Neural progenitor cell (in vitro differentiated cells): ENCODE measurements around the gene TNNC1. TPM values are rescaled to one million over a fixed set of nuclear protein-coding genes. Genes with fewer than 3 reads are reported as not detected.

ENCODE experiments used
- DNase-seq: peaks from one replicate; pipeline ENCODE4 v3.0.0-alpha.2; 2016; ENCODE audit warnings: low spot score
- H2AFZ ChIP-seq: fragments of 200-600 bp; sonication (generic); replicated peaks from 2 replicates; pipeline ENCODE4 v1.6.1; 2016; ENCODE audit warnings: antibody characterized with exemption
- H3F3A ChIP-seq: fragments of 200-600 bp; sonication (generic); 2 replicates; pipeline ENCODE4 v1.6.1; 2016; ENCODE audit warnings: antibody characterized with exemption, low read depth
- H3K27ac ChIP-seq: fragments of 200-600 bp; sonication (generic); 2 replicates; pipeline ENCODE4 v1.5.1; 2016; ENCODE audit warnings: mild to moderate bottlenecking
- H3K27me3 ChIP-seq: fragments of 200-600 bp; sonication (generic); 2 replicates; pipeline ENCODE4 v1.6.1; 2016; ENCODE audit warnings: mild to moderate bottlenecking, moderate library complexity
- H3K36me3 ChIP-seq: fragments of 200-600 bp; sonication (generic); 2 replicates; pipeline ENCODE4 v1.5.1; 2016
- H3K4me1 ChIP-seq: fragments of 200-600 bp; sonication (generic); 2 replicates; pipeline ENCODE4 v1.6.1; 2016; ENCODE audit warnings: mixed run types
- H3K4me2 ChIP-seq: fragments of 200-600 bp; sonication (generic); 2 replicates; pipeline ENCODE4 v1.6.1; 2016
- H3K4me3 ChIP-seq: fragments of 200-600 bp; sonication (generic); 2 replicates; pipeline ENCODE4 v1.5.1; 2016
- H3K79me2 ChIP-seq: fragments of 200-600 bp; sonication (generic); 2 replicates; pipeline ENCODE4 v1.6.1; 2016; ENCODE audit warnings: low read depth
- H3K9ac ChIP-seq: fragments of 200-600 bp; sonication (generic); 2 replicates; pipeline ENCODE4 v1.6.1; 2016
- H3K9me3 ChIP-seq: fragments of 200-600 bp; sonication (generic); 2 replicates; pipeline ENCODE4 v1.5.1; 2016; ENCODE audit warnings: low read depth
- H4K20me1 ChIP-seq: fragments of 200-600 bp; sonication (generic); 2 replicates; pipeline ENCODE4 v1.6.1; 2016; ENCODE audit warnings: low read depth
- H3K27ac Mint-ChIP-seq: 3 replicates; pipeline ENCODE4 v1.8.0; 2021; ENCODE audit warnings: mixed read lengths
- H3K27me3 Mint-ChIP-seq: 2 replicates; pipeline ENCODE4 v1.8.0; 2022; ENCODE audit warnings: low read depth, mild to moderate bottlenecking, inconsistent platforms, moderate library complexity, mixed read lengths; ENCODE audit not compliant: insufficient read depth
- H3K36me3 Mint-ChIP-seq: 3 replicates; pipeline ENCODE4 v1.8.0; 2021; ENCODE audit warnings: mixed read lengths
- H3K4me1 Mint-ChIP-seq: 3 replicates; pipeline ENCODE4 v1.8.0; 2021; ENCODE audit warnings: mixed read lengths
- H3K4me3 Mint-ChIP-seq: 3 replicates; pipeline ENCODE4 v1.8.0; 2021; ENCODE audit warnings: mild to moderate bottlenecking, moderate library complexity, mixed read lengths
- H3K9me3 Mint-ChIP-seq: 3 replicates; pipeline ENCODE4 v1.8.0; 2020; ENCODE audit warnings: mixed read lengths
- CTCF ChIP-seq: fragments of 200-600 bp; sonication (generic); IDR thresholded peaks from 2 replicates; pipeline ENCODE4 v1.5.1; 2017; ENCODE audit warnings: antibody characterized with exemption, mild to moderate bottlenecking
- EZH2 ChIP-seq: fragments of 200-600 bp; sonication (generic); IDR thresholded peaks from 2 replicates; pipeline ENCODE4 v1.6.1; 2017; ENCODE audit warnings: antibody characterized with exemption, mild to moderate bottlenecking, moderate library complexity
- EZH2phosphoT487 ChIP-seq: fragments of 200-600 bp; sonication (generic); IDR thresholded peaks from 2 replicates; pipeline ENCODE4 v1.6.1; 2017; ENCODE audit warnings: antibody characterized with exemption
- total RNA-seq: library from RNA; depleted of rRNA; stranded (reverse); fragments of >200 nt; gene quantifications from 2 replicates; pipeline ENCODE4 v1.2.3, GENCODE V29; 2015; ENCODE audit warnings: low replicate concordance

Gene TNNC1
- total RNA-seq, 1 donor from 2014 or later: 0.67 TPM

DNA sequence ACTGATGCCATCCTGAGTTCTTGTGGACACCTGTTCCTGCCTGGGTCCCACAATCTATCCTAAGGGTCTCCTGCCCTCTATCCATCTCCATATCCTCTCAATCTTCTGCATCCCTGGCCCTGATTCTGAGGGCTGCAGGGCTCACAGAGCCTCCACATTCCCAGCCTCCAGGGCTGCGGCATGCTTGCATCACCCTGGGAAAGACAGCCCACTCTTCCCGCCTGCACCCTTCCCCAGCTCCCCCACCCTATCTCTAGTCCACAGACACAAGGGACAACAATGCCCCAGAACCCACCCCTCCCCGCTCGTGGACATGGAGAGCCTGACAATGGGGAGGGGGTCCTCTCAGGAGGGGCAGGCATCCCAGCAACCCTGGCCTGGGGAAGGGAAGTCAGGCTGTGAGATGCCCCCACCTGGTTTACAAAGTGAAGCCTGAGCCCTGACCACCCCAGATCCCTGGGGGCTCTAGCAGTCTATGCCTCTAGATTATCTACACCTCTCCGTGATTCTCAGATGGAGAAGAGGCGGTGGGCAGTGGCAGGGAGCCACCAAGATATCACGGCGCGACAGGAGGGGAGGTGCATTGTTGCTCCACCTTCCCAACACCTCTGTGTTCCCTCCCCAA, 19.2 kb downstream of the TNNC1 start:
- no peak for DNase-seq
- no peak overlapping the region for H3K4me2 ChIP-seq
- no peak for TF ChIP-seq CTCF
- H3K36me3 ChIP-seq: no peaks in the 10 kb centered on the region
- H4K20me1 ChIP-seq: no peaks in the 10 kb centered on the region
- no peaks in the 10 kb centered on the region for H3K27me3 ChIP-seq
- H3K4me1 Mint-ChIP-seq: peaks cover 31% of the 10 kb centered on the region
- H3K36me3 Mint-ChIP-seq: no peaks in the 10 kb centered on the region
- H3K4me3 ChIP-seq: no peak overlapping the region
- H2AFZ ChIP-seq: no peak overlapping the region
- no peaks in the 10 kb centered on the region for H3K9me3 Mint-ChIP-seq
- peaks cover 17% of the 10 kb centered on the region for H3F3A ChIP-seq
- H3K4me1 ChIP-seq: peaks cover 18% of the 10 kb centered on the region
- H3K27ac Mint-ChIP-seq: peak overlapping the region; percentile 13
- no peaks in the 10 kb centered on the region for H3K9me3 ChIP-seq
- no peak overlapping the region for H3K9ac ChIP-seq
- H3K79me2 ChIP-seq: no peaks in the 10 kb centered on the region
- peak overlapping the region; percentile 34 for H3K27ac ChIP-seq
- H3K27me3 Mint-ChIP-seq: peaks cover 9% of the 10 kb centered on the region
- H3K4me3 Mint-ChIP-seq: no peak overlapping the region

DNA sequence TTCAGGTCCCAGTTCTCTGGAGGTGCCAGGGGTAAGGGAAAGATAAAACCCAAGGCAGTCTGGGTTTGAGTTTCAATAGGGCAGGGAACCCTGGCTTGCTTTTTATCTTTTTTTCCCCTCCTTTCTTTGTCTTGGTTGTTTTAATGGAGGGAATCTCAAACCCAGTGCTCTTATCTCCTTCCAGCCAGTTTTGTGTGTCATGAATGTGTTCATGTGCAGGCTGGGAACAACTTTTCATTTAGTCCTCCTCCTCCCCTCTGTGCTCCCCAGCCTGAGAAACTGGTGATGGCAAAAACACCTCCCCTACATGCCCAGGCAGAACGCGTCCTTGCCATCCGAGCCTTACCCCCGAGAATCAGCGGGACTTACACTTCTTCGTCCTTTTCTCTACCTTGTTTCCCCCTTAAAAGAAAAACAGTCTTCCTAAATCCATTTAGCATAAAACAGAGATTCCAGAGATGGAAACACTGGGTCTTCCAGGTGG, 19.8 kb downstream of the TNNC1 start:
- Histone ChIP-seq H3K36me3 (no peaks in the 10 kb centered on the region), H3K4me2 (peak overlapping the region; percentile 64), H3K27ac (peak overlapping the region; percentile 34), H3K9me3 (no peaks in the 10 kb centered on the region), H2AFZ (peak overlapping the region; percentile 70), H3F3A (peaks cover 17% of the 10 kb centered on the region), H3K27me3 (no peaks in the 10 kb centered on the region), H3K4me3 (peak overlapping the region; percentile 2), H4K20me1 (no peaks in the 10 kb centered on the region), H3K79me2 (no peaks in the 10 kb centered on the region), H3K4me1 (peaks cover 18% of the 10 kb centered on the region), H3K9ac (no peak overlapping the region)
- Mint-ChIP-seq H3K4me1 (peaks cover 31% of the 10 kb centered on the region), H3K27ac (peak overlapping the region; percentile 64), H3K9me3 (no peaks in the 10 kb centered on the region), H3K27me3 (peaks cover 9% of the 10 kb centered on the region), H3K36me3 (no peaks in the 10 kb centered on the region), H3K4me3 (peak overlapping the region; percentile 73)
- DNase-seq: no peak
- no peak for TF ChIP-seq EZH2phosphoT487
- no peak for TF ChIP-seq CTCF

- Histone ChIP-seq H3K4me3 (peak overlapping the region; percentile 2), H4K20me1 (no peaks in the 10 kb centered on the region), H3K9me3 (no peaks in the 10 kb centered on the region), H3K4me1 (peaks cover 18% of the 10 kb centered on the region), H3K9ac (no peak overlapping the region), H2AFZ (peak overlapping the region; percentile 70), H3K27ac (no peak overlapping the region), H3K27me3 (no peaks in the 10 kb centered on the region), H3K36me3 (no peaks in the 10 kb centered on the region), H3F3A (peaks cover 17% of the 10 kb centered on the region), H3K4me2 (peak overlapping the region; percentile 64), H3K79me2 (no peaks in the 10 kb centered on the region)
- Mint-ChIP-seq H3K36me3 (no peaks in the 10 kb centered on the region), H3K4me3 (peak overlapping the region; percentile 73), H3K9me3 (no peaks in the 10 kb centered on the region), H3K27me3 (peaks cover 7% of the 10 kb centered on the region), H3K4me1 (peaks cover 33% of the 10 kb centered on the region), H3K27ac (peak overlapping the region; percentile 64)
- TF ChIP-seq CTCF: no peak
- no peak for TF ChIP-seq EZH2
- no peak for TF ChIP-seq EZH2phosphoT487
- DNase-seq: peak; percentile 69
Measured at GRCh38 chr3:52433328-52433995, 20.4 kb downstream of the TNNC1 start.
